GM12874 (cell line): ENCODE results near the gene SLTM.

Experiments
- CTCF ChIP-seq: IDR thresholded peaks from 2 replicates; pipeline ENCODE4 v1.5.1; 2011; ENCODE audit warnings: low read depth, mild to moderate bottlenecking, control low read depth, low read length, moderate library complexity; ENCODE audit not compliant: insufficient read depth

SLTM gene

DNA sequence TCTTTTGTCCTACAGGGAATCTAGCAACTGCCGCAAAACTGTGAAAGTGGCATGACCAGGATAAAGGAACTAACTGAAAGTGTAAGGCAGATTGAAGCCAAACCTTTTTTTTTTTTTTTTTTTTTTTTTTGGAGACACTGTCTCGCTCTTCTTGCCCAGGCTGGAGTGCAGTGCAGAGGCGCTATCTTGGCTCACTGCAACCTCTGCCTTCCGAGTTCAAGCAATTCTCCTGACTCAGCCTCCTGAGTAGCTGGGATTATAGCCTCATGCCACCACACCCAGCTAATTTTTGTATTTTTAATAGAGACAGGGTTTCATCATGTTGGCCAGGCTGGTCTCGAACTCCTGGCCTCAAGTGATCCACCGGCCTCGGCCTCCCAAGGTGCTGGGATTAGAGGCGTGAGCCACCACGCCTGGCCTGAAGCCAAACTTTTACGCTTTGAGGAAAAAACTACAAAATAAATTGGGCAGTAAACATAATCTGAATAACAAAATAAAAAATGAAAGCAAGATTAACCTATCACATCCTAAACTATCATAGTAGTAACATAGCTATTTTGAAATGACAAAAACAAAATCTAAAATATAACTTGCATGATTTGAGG is 9.7 kb downstream of the SLTM start:
- TF ChIP-seq CTCF, result no peak

DNA sequence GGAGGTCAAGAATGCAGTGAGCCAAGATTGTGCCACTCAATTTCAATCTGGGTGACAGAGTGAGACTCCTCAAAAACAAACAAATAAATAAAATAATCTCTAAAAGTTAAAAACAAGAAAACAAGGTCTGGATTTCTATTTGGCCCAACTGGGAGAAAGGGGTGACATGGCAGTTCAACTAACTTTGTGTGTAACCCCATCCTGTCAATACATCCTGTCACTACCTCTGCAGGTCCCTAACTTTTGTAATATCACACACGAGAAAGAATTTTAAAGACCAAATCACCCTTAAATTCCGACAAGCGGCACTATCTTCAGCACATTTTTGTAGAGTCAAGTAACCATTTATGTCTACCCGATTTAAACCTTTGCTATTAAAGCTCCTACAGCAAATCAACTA is 10.2 kb downstream of the SLTM start:
- no peak for TF ChIP-seq CTCF

GRCh38 chr15:58921267-58921790 is 12.2 kb downstream of the SLTM start:
- no peak for TF ChIP-seq CTCF

DNA sequence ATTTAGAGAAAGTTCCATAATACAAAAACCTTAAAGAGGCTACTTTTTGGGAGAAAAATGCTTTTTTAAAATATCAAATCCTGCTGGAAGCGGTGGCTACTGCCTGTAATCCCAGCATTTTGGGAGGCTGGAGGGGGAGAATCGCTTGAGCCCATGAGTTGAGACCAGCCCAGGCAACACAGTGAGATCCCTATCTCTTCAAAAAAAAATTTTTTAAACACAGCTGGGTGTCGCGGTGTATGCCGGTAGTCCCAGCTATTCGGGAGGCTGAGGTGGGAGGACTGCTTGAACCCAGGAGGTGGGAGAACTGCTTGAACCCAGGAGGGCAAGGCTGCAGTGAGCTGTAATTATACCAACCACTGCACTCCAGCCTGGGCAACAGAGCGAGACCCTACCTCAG is 14.2 kb downstream of the SLTM start:
- TF ChIP-seq CTCF, result no peak

DNA sequence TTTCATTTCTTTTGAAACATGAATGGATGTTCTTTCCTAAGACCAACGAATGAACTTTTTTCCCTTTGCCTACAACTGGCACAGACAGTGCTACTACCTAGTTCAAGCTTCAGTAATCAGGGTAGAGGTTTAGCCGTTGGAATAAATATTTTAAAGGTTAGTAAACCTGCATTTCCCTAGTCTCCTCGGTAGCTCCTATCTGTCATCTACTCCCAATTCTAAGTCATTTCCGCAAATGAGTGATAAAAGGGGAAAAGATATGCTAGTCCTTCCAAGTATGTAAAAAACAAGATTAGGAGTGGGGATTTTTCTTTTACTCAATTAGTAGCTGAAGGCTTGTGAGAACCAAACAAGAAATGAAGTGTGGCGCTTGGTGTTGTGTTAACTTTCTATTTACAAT is 15.2 kb downstream of the SLTM start:
- TF ChIP-seq CTCF, result no peak

GRCh38 chr15:58916962-58917361 is 16.5 kb downstream of the SLTM start:
- TF ChIP-seq CTCF, result no peak

- TF ChIP-seq CTCF, result no peak
Measured at GRCh38 chr15:58910456-58910855, 23.0 kb downstream of the SLTM start.
